Colonic mucosa (tissue), 4 donors: Measurements from ENCODE around the gene SLC35A2. TPM values are rescaled to one million over a fixed set of nuclear protein-coding genes. Genes with fewer than 3 reads are reported as not detected.

Experiments
- DNase-seq: peaks from one replicate; pipeline ENCODE4 v3.0.0-alpha.2; 2020
- H3K27ac ChIP-seq: fragments of 200-600 bp; one replicate; pipeline ENCODE4 v1.8.0; 2021
- H3K27me3 ChIP-seq: fragments of 200-600 bp; one replicate; pipeline ENCODE4 v1.8.0; 2021
- H3K36me3 ChIP-seq: fragments of 200-600 bp; one replicate; pipeline ENCODE4 v1.8.0; 2021
- H3K4me1 ChIP-seq: fragments of 200-600 bp; one replicate; pipeline ENCODE4 v1.8.0; 2021; ENCODE audit warnings: mild to moderate bottlenecking
- H3K4me3 ChIP-seq: fragments of 200-600 bp; one replicate; pipeline ENCODE4 v1.8.0; 2021
- H3K9ac ChIP-seq, 2 donors: one replicate each; pipeline ENCODE4 v1.7.0; 2013; ENCODE audit warnings: control low read depth in 2 of 2, low read depth in 2 of 2, low read length in 2 of 2
- H3K9me3 ChIP-seq: fragments of 200-600 bp; one replicate; pipeline ENCODE4 v1.8.0; 2021
- intact Hi-C: fragments of 100-400 bp; cut with DNase I; formaldehyde crosslinking; loops from one replicate; pipeline ENCODE4 v1.14.1; 2022
- total RNA-seq, 2 donors: library from RNA; stranded (reverse); fragmentation: NEBNext Ultra II Directional in 1 of 2; extraction: Animal tissue kit (Norgen Biotek cat#: 25700) in 1 of 2; gene quantifications; one replicate each; pipeline ENCODE4 v1.2.1, GENCODE V29; 2021
- TF ChIP-seq, protein P1 (sequence below): fragments of 200-600 bp; IDR thresholded peaks from one replicate; pipeline ENCODE4 v1.8.0; 2022; ENCODE audit warnings: antibody characterized with exemption, mild to moderate bottlenecking
- donor health status: healthy.
- donor health status: DM: no; HTN: no; CAD: no.
- donor health status: DM: no; HTN: no; CAD: no.

The SLC35A2 gene
- total RNA-seq, 2 donors from 2014 or later: 57.8 to 83.1 TPM

DNA sequence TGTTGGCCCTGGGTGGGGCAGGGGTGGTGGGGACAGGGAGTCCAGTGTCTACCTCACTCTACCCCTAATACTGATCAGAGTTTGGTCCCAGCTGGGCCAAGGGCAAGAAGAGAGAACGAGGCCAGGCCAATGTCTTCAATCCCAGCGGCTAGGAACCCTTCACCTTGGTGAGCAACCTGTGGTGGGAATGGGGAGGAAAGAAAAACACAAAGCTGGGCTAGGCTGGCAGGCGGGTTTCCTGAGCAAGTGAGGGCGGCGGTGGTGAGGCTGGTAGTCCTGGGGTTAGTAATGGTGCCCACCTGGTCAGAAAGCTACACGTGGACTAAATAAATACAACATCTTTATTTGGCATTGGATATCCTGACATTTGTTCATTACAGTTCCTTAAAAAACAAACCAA lies 8.2 kb downstream of the SLC35A2 start:
- intact Hi-C loops: no loop called here
- TF ChIP-seq, protein P1, sequence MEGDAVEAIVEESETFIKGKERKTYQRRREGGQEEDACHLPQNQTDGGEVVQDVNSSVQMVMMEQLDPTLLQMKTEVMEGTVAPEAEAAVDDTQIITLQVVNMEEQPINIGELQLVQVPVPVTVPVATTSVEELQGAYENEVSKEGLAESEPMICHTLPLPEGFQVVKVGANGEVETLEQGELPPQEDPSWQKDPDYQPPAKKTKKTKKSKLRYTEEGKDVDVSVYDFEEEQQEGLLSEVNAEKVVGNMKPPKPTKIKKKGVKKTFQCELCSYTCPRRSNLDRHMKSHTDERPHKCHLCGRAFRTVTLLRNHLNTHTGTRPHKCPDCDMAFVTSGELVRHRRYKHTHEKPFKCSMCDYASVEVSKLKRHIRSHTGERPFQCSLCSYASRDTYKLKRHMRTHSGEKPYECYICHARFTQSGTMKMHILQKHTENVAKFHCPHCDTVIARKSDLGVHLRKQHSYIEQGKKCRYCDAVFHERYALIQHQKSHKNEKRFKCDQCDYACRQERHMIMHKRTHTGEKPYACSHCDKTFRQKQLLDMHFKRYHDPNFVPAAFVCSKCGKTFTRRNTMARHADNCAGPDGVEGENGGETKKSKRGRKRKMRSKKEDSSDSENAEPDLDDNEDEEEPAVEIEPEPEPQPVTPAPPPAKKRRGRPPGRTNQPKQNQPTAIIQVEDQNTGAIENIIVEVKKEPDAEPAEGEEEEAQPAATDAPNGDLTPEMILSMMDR: no peak
- no peaks in the 10 kb centered on the region for H3K4me1 ChIP-seq
- H3K36me3 ChIP-seq: no peaks in the 10 kb centered on the region
- H3K9me3 ChIP-seq: no peaks in the 10 kb centered on the region
- no peaks in the 10 kb centered on the region for H3K27me3 ChIP-seq
- no peak overlapping the region for H3K9ac ChIP-seq
- DNase-seq: no peak
- H3K27ac ChIP-seq: no peak overlapping the region
- no peak overlapping the region for H3K4me3 ChIP-seq

DNA sequence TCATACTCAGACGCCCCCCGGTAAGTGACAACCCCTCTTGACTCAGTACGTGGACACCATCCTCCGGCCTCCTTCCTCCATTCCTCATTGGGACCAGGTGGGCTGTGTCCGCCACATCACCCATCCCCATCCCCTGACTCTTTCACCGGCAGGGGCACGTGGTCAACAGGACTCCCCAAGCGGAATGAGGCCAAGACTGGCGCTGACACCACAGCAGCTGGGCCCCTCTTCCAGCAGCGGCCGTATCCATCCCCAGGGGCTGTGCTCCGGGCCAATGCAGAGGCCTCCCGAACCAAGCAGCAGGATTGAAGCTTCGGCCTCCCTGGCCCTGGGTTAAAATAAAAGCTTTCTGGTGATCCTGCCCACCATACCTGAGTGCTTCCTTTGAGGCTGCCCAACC lies 8.7 kb downstream of the SLC35A2 start:
- Histone ChIP-seq H3K9ac (no peak overlapping the region), H3K36me3 (no peaks in the 10 kb centered on the region)
- intact Hi-C loops: no loop called here

GRCh38 chrX:48902135-48902534 lies 9.3 kb downstream of the SLC35A2 start:
- TF ChIP-seq, protein P1: no peak
- intact Hi-C loops: no loop called here
- no peak overlapping the region for H3K4me3 ChIP-seq
- no peak for DNase-seq
- H3K4me1 ChIP-seq: no peaks in the 10 kb centered on the region
- no peaks in the 10 kb centered on the region for H3K27me3 ChIP-seq
- H3K27ac ChIP-seq: no peak overlapping the region
- no peaks in the 10 kb centered on the region for H3K9me3 ChIP-seq
- no peak overlapping the region for H3K9ac ChIP-seq
- H3K36me3 ChIP-seq: no peaks in the 10 kb centered on the region

More for the DNA sequence above, 8.7 kb downstream of the SLC35A2 start:
- no peak for DNase-seq
- Histone ChIP-seq H3K4me3 (no peak overlapping the region), H3K27me3 (no peaks in the 10 kb centered on the region), H3K9me3 (no peaks in the 10 kb centered on the region), H3K4me1 (no peaks in the 10 kb centered on the region), H3K27ac (no peak overlapping the region)
- TF ChIP-seq, protein P1: no peak

- H3K4me1 ChIP-seq: no peaks in the 10 kb centered on the region
- no peak overlapping the region for H3K4me3 ChIP-seq
- no peak overlapping the region for H3K27ac ChIP-seq
- H3K9ac ChIP-seq: no peak overlapping the region
- intact Hi-C loops: no loop called here
- H3K36me3 ChIP-seq: no peaks in the 10 kb centered on the region
- no peaks in the 10 kb centered on the region for H3K9me3 ChIP-seq
- TF ChIP-seq, protein P1: no peak
- no peaks in the 10 kb centered on the region for H3K27me3 ChIP-seq
- no peak for DNase-seq
Observed at GRCh38 chrX:48901069-48901468, 10.4 kb downstream of the SLC35A2 start.

DNA sequence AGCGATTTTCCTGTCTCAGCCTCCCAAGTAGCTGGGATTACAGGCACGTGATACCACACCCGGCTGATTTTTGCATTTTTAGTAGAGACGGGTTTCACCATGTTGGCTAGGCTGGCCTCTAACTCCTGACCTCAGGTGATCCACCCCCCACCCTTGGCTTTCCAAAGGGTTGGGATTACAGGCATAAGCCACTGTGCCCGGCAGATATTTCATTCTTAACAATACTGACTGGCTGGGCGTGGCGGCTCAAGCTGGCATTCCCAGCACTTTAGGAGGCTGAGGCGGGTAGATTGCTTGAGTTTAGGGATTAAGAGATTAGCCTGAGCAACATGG lies 12.4 kb downstream of the SLC35A2 start:
- Histone ChIP-seq H3K4me3 (no peak overlapping the region), H3K9ac (no peak overlapping the region), H3K36me3 (no peaks in the 10 kb centered on the region), H3K27ac (no peak overlapping the region), H3K9me3 (no peaks in the 10 kb centered on the region), H3K4me1 (no peaks in the 10 kb centered on the region), H3K27me3 (no peaks in the 10 kb centered on the region)
- TF ChIP-seq, protein P1: no peak
- DNase-seq: no peak
- intact Hi-C loops: no loop called here
